Measurements from ENCODE around the gene C3orf70. TPM values are rescaled to one million over a fixed set of nuclear protein-coding genes. Genes with fewer than 3 reads are reported as not detected.

The C3orf70 gene
- total RNA-seq, 1 experiment from 2014 or later: not detected

GRCh38 chr3:185049710-185050109, 103.2 kb downstream of the C3orf70 start:
- Histone ChIP-seq H3K4me1 (ENCODE audit: low read length) (peaks cover 9% of the 10 kb centered on the region), H4K20me1 (ENCODE audit: insufficient read depth, low read depth, low read length) (no peaks in the 10 kb centered on the region), H3K9me3 (ENCODE audit: low read length) (no peaks in the 10 kb centered on the region), H3K79me2 (ENCODE audit: low read length) (no peaks in the 10 kb centered on the region), H2AFZ (ENCODE audit: low read length) (no peak overlapping the region), H3K9ac (ENCODE audit: low read length) (no peak overlapping the region), H3K4me3 (ENCODE audit: low read length) (no peak overlapping the region), H3K4me2 (ENCODE audit: low read depth, low read length, poor library complexity, severe bottlenecking) (no peak overlapping the region), H3K36me3 (ENCODE audit: insufficient read depth, low read length) (peaks cover 18% of the 10 kb centered on the region), H3K27me3 (ENCODE audit: low read length) (no peaks in the 10 kb centered on the region), H3K9me2 (replicated peaks; ENCODE audit: insufficient read depth, low read length) (no peaks in the 10 kb centered on the region), H3K27ac (ENCODE audit: low read length) (no peak overlapping the region)
- no peak for DNase-seq

- Histone ChIP-seq H3K4me3 (ENCODE audit: low read length) (no peak overlapping the region), H3K36me3 (ENCODE audit: insufficient read depth, low read length) (no peaks in the 10 kb centered on the region), H3K4me1 (ENCODE audit: low read length) (peaks cover 9% of the 10 kb centered on the region), H3K9me2 (replicated peaks; ENCODE audit: insufficient read depth, low read length) (no peaks in the 10 kb centered on the region), H3K9ac (ENCODE audit: low read length) (no peak overlapping the region), H3K9me3 (ENCODE audit: low read length) (no peaks in the 10 kb centered on the region), H3K27ac (ENCODE audit: low read length) (no peak overlapping the region), H2AFZ (ENCODE audit: low read length) (no peak overlapping the region), H3K4me2 (ENCODE audit: low read depth, low read length, poor library complexity, severe bottlenecking) (no peak overlapping the region), H4K20me1 (ENCODE audit: insufficient read depth, low read depth, low read length) (no peaks in the 10 kb centered on the region), H3K27me3 (ENCODE audit: low read length) (no peaks in the 10 kb centered on the region), H3K79me2 (ENCODE audit: low read length) (no peaks in the 10 kb centered on the region)
- no peak for DNase-seq
These were observed 106.3 kb downstream of the C3orf70 start for GRCh38 chr3:185046603-185047002.

GRCh38 chr3:185046164-185046515, 106.7 kb downstream of the C3orf70 start:
- Histone ChIP-seq H3K4me1 (ENCODE audit: low read length) (peaks cover 9% of the 10 kb centered on the region), H3K36me3 (ENCODE audit: insufficient read depth, low read length) (no peaks in the 10 kb centered on the region), H2AFZ (ENCODE audit: low read length) (no peak overlapping the region), H3K27ac (ENCODE audit: low read length) (no peak overlapping the region), H3K4me3 (ENCODE audit: low read length) (no peak overlapping the region), H4K20me1 (ENCODE audit: insufficient read depth, low read depth, low read length) (no peaks in the 10 kb centered on the region), H3K79me2 (ENCODE audit: low read length) (no peaks in the 10 kb centered on the region), H3K9ac (ENCODE audit: low read length) (no peak overlapping the region), H3K9me2 (replicated peaks; ENCODE audit: insufficient read depth, low read length) (no peaks in the 10 kb centered on the region), H3K4me2 (ENCODE audit: low read depth, low read length, poor library complexity, severe bottlenecking) (no peak overlapping the region), H3K27me3 (ENCODE audit: low read length) (no peaks in the 10 kb centered on the region), H3K9me3 (ENCODE audit: low read length) (no peaks in the 10 kb centered on the region)
- no peak for DNase-seq

GRCh38 chr3:185042312-185043050, 110.4 kb downstream of the C3orf70 start:
- no peak overlapping the region for H2AFZ ChIP-seq (ENCODE audit: low read length)
- no peaks in the 10 kb centered on the region for H3K79me2 ChIP-seq (ENCODE audit: low read length)
- H3K36me3 ChIP-seq (ENCODE audit: insufficient read depth, low read length): no peaks in the 10 kb centered on the region
- no peak overlapping the region for H3K9ac ChIP-seq (ENCODE audit: low read length)
- no peaks in the 10 kb centered on the region for H4K20me1 ChIP-seq (ENCODE audit: insufficient read depth, low read depth, low read length)
- H3K9me3 ChIP-seq (ENCODE audit: low read length): no peaks in the 10 kb centered on the region
- H3K4me3 ChIP-seq (ENCODE audit: low read length): no peak overlapping the region
- H3K4me1 ChIP-seq (ENCODE audit: low read length): peaks cover 9% of the 10 kb centered on the region
- H3K27ac ChIP-seq (ENCODE audit: low read length): no peak overlapping the region
- H3K27me3 ChIP-seq (ENCODE audit: low read length): no peaks in the 10 kb centered on the region
- no peaks in the 10 kb centered on the region for H3K9me2 ChIP-seq (replicated peaks; ENCODE audit: insufficient read depth, low read length)
- no peak for DNase-seq
- no peak overlapping the region for H3K4me2 ChIP-seq (ENCODE audit: low read depth, low read length, poor library complexity, severe bottlenecking)

- Histone ChIP-seq H3K27ac (ENCODE audit: low read length) (no peak overlapping the region), H3K79me2 (ENCODE audit: low read length) (no peaks in the 10 kb centered on the region), H3K9me2 (replicated peaks; ENCODE audit: insufficient read depth, low read length) (no peaks in the 10 kb centered on the region), H3K9me3 (ENCODE audit: low read length) (no peaks in the 10 kb centered on the region), H2AFZ (ENCODE audit: low read length) (no peak overlapping the region), H3K9ac (ENCODE audit: low read length) (no peak overlapping the region), H3K36me3 (ENCODE audit: insufficient read depth, low read length) (no peaks in the 10 kb centered on the region), H3K4me1 (ENCODE audit: low read length) (peaks cover 9% of the 10 kb centered on the region), H3K4me2 (ENCODE audit: low read depth, low read length, poor library complexity, severe bottlenecking) (no peak overlapping the region), H3K27me3 (ENCODE audit: low read length) (no peaks in the 10 kb centered on the region), H3K4me3 (ENCODE audit: low read length) (no peak overlapping the region), H4K20me1 (ENCODE audit: insufficient read depth, low read depth, low read length) (no peaks in the 10 kb centered on the region)
- DNase-seq: no peak
These were observed 111.3 kb downstream of the C3orf70 start for GRCh38 chr3:185041540-185041939.

GRCh38 chr3:185040425-185040824, 112.4 kb downstream of the C3orf70 start:
- Histone ChIP-seq H3K4me3 (ENCODE audit: low read length) (no peak overlapping the region), H3K27ac (ENCODE audit: low read length) (no peak overlapping the region), H3K4me1 (ENCODE audit: low read length) (no peaks in the 10 kb centered on the region), H3K9ac (ENCODE audit: low read length) (no peak overlapping the region), H3K4me2 (ENCODE audit: low read depth, low read length, poor library complexity, severe bottlenecking) (no peak overlapping the region), H3K27me3 (ENCODE audit: low read length) (no peaks in the 10 kb centered on the region), H3K9me2 (replicated peaks; ENCODE audit: insufficient read depth, low read length) (no peaks in the 10 kb centered on the region), H4K20me1 (ENCODE audit: insufficient read depth, low read depth, low read length) (no peaks in the 10 kb centered on the region), H2AFZ (ENCODE audit: low read length) (no peak overlapping the region), H3K36me3 (ENCODE audit: insufficient read depth, low read length) (no peaks in the 10 kb centered on the region), H3K9me3 (ENCODE audit: low read length) (no peaks in the 10 kb centered on the region; the same call in 1 of the 2 replicates), H3K79me2 (ENCODE audit: low read length) (no peaks in the 10 kb centered on the region)
- no peak for DNase-seq

- Histone ChIP-seq H3K79me2 (ENCODE audit: low read length) (no peaks in the 10 kb centered on the region), H3K9me3 (ENCODE audit: low read length) (no peaks in the 10 kb centered on the region; the same call in 1 of the 2 replicates), H2AFZ (ENCODE audit: low read length) (no peak overlapping the region), H3K27me3 (ENCODE audit: low read length) (no peaks in the 10 kb centered on the region), H3K9ac (ENCODE audit: low read length) (no peak overlapping the region), H3K4me2 (ENCODE audit: low read depth, low read length, poor library complexity, severe bottlenecking) (no peak overlapping the region), H4K20me1 (ENCODE audit: insufficient read depth, low read depth, low read length) (no peaks in the 10 kb centered on the region), H3K4me3 (ENCODE audit: low read length) (no peak overlapping the region), H3K36me3 (ENCODE audit: insufficient read depth, low read length) (no peaks in the 10 kb centered on the region), H3K4me1 (ENCODE audit: low read length) (no peaks in the 10 kb centered on the region), H3K9me2 (replicated peaks; ENCODE audit: insufficient read depth, low read length) (no peaks in the 10 kb centered on the region), H3K27ac (ENCODE audit: low read length) (no peak overlapping the region)
- DNase-seq: no peak
These were observed 115.1 kb downstream of the C3orf70 start for GRCh38 chr3:185037801-185038200.

- Histone ChIP-seq H3K36me3 (ENCODE audit: insufficient read depth, low read length) (no peaks in the 10 kb centered on the region), H3K79me2 (ENCODE audit: low read length) (no peaks in the 10 kb centered on the region), H3K9me2 (replicated peaks; ENCODE audit: insufficient read depth, low read length) (no peaks in the 10 kb centered on the region), H3K4me1 (ENCODE audit: low read length) (no peaks in the 10 kb centered on the region), H2AFZ (ENCODE audit: low read length) (no peak overlapping the region), H3K9ac (ENCODE audit: low read length) (no peak overlapping the region), H3K4me3 (ENCODE audit: low read length) (no peak overlapping the region), H3K27me3 (ENCODE audit: low read length) (no peaks in the 10 kb centered on the region), H3K27ac (ENCODE audit: low read length) (no peak overlapping the region), H3K9me3 (ENCODE audit: low read length) (no peaks in the 10 kb centered on the region; the same call in 1 of the 2 replicates), H3K4me2 (ENCODE audit: low read depth, low read length, poor library complexity, severe bottlenecking) (no peak overlapping the region), H4K20me1 (ENCODE audit: insufficient read depth, low read depth, low read length) (no peaks in the 10 kb centered on the region)
- no peak for DNase-seq
These were observed 121.9 kb downstream of the C3orf70 start for GRCh38 chr3:185030951-185031350.

Measured in Karpas-422 (cell line).